GM21576 (cell line): ENCODE data around the gene EHMT2.

Experiments
- ATAC-seq: cut with Tn5 transposase; IDR thresholded peaks from one replicate; pipeline ENCODE4 v1.9.1; 2021; ENCODE audit warnings: mild to moderate bottlenecking, moderate library complexity; ENCODE audit not compliant: unreplicated experiment

The EHMT2 gene

DNA sequence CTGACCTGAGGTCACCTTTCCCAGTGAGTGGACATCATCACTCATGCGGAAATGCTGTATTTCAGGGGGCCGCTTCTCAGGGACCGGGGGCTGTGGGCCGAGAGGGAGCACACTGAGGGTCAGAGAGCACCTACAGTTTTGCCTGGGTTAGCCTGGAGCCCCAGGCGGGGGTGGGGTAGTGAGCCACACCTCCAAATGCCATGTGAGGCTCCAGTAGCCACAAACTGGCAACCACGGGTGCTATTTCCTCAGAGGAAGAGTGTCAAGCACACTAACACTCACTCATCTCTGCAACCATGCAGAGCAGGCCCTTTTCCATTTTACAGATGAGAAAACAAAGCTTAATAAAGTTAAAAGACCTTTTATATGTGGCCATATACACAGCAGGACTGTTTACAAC lies 4.7 kb downstream of the EHMT2 start:
- ATAC-seq: no peak

DNA sequence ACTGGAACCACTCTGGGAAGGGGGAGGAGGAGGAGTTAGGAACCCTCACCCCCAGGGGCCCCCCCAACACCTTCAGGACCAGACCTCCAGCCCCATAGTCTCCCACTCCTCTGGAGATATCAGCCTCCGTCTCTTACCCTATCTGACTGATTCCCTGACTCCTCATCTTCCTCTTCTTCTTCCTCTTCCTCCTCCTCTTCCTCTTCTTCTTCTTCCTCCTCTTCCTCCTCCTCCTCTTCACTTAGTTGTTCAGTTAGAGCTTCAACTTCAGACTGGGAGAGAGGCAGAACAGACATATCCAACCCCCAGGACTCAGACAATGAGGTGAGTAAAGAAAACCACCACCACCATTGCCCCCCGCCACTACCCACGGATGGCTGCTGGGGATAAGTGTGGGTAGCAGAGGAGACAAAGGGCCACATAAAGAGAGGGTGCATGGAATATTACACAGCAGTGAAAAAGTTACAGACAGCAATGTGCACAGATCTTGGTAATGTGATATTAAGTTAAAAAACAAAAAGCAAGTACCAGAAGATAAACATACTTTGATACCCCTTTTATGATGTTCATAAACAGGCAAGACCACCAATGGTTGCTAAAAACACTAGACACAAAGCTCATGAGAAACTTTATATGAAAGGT lies 8.0 kb downstream of the EHMT2 start:
- no peak for ATAC-seq

DNA sequence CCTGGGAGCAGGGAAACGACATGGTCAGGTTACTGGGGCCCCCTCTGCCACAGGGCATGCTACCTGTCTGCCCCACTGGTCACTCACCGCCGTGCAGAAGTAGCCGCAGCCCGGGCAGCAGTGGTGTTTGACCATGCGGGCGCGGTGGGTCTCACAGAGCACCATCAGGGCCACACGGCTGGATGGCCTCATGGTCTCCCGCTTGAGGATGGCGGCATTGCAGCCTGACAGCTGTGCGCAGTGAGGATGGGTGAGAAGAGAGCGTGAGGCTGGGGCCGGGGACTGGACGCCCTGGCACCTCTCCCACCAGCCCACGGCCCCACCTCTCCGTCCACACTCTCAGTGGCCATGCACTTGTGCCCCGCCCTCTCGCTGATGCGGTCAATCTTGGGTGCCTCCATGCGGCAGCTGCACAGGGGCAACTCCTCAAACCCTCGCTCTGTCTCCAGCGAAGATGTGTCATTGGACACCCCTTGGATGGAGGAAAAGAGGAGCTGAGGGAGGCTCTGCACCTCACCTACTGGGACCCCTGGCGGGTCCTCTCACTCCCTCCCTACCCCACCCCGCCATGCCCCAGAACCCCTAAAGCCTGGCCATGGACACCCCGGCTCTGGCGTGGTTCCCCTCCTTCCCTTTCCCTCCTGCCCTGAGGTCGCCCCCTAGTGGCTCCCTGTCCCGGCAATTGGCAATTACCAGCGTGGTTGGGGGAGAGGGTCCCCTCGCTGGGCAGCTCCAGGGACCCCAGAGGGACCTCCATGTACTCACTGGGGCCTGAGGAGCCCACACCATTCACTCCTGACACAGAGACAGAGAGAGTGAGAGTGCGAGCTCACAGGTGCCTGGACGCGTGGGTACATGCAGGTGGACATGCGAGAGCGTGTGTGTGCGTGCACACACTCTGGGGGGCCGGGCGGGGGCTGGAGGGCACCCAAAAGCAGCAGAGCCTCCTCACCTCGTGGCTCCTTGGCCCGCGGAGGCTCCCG lies 8.9 kb downstream of the EHMT2 start:
- ATAC-seq: no peak

DNA sequence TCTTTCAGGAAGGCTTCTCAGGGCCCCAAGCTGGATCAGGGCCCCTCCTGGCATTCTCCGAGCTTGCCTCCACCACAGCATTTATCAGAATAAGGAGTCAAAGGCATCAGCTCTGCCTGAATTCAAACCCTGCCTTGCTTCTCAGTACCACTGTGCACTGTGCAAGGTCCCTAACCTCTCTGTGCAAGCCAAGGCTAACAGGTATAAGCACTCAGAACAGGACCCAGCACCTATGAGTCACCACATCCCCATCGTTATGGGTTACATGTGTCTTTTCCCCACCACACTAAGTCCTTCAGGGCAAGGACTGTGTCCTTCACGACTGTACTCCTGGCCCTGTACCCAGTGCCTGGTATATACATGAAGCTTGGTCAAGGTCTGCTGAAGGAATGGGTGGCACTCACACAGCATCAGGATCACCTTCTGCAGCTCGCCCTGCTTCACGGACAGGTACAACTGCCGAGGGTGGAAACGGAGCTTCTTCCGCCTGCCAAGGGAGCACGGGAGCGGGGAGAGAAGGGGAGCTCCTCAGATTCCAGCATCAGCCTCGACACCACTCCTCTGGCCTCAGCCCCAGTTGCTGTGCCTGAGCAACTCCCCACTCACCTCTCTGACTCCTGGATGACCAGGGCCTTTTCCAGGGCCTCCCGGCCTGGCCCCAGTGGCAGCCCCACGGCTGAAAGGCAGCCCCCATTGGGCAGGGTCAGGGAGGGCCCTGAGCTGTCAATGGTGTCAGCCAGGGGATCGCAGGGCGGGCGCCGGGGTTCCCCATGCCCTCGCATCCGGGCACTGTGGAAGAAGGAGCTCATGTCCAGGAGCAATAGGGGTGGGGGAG lies 10.1 kb downstream of the EHMT2 start:
- no peak for ATAC-seq

DNA sequence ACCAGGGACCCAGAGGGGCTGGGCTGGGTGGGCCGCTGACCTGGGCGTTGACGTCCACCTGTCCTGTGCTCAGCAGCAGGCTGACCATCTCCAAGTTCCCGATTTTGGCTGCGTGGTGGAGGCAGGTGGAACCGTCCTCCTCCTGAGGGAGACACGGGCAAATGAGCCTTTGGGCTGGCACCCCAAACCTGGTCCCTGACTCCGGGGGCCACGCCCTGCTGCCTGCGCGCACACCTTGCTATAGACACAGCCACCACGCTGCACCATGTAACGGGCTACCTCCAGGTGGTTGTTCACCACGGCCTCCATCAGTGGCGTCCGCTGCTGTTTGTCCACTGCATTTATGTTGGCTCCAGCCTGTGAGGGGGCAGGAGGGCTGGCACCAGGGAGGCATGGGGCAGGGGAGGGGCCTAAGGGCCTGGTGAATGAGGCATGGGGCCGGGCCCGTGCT lies 10.9 kb downstream of the EHMT2 start:
- no peak for ATAC-seq

DNA sequence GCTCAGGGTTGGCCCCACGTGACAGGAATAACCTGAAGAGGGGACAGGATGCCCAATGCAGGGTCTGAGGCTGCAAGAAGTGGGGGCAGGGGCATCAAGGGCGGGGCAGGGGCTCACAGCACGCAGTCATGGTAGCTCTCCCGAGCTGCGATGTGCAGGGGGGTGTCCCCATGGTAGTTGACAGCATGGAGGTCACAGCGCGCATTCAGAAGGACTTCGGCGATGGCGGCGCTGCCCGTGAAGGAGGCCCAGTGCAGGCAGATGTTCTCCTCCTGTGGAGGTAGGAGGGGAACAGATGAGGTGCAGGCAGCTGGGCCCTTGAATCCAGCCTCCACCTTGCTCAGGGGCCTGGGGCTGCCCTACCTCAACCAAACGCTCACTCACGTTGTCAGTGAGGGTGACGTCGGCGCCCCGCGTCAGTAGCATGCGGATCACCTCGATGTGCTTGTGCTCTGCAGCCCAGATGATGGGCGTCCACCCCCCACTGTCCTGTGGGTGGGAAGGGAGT lies 12.9 kb downstream of the EHMT2 start:
- ATAC-seq: no peak

DNA sequence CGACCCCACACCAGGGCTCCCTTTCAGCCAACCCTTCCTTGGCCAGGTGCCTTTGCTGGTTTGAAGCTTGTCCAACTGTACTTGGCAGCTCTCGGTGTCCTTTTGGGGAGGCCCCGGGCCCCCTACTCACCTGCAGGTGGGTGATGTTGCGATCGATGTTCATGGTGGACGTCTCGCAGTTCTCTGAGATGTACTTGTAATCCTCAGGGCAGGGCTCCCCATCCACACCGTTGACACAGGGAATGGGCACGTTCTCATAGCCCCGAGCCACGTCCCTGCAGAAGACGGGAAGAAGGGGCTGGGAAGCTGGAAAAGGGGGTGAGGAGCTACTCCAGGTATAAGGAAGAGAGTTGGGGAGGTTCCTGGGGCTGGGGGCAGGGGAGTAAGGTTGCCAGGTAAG lies 13.8 kb downstream of the EHMT2 start:
- no peak for ATAC-seq

DNA sequence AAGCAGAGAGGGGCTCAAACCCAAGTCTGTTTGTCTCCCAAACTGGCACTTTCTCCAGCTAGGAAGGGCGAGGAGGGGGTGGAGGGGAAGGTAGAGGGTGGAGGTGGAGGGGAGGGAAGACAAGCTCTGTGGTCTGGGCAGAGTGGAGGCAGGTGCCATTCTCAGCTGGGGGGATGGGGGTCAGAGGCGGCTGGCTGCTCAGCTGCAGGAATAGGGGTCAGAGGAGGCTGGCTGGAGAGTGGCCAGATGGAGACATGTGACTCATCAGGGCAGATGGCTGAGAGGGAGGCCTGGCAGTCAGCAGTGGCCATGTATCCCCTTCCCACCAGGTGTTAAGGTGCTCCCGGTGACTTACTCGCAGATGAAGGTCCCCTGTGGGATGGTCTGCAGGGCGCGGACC lies 15.2 kb downstream of the EHMT2 start:
- ATAC-seq: no peak

DNA sequence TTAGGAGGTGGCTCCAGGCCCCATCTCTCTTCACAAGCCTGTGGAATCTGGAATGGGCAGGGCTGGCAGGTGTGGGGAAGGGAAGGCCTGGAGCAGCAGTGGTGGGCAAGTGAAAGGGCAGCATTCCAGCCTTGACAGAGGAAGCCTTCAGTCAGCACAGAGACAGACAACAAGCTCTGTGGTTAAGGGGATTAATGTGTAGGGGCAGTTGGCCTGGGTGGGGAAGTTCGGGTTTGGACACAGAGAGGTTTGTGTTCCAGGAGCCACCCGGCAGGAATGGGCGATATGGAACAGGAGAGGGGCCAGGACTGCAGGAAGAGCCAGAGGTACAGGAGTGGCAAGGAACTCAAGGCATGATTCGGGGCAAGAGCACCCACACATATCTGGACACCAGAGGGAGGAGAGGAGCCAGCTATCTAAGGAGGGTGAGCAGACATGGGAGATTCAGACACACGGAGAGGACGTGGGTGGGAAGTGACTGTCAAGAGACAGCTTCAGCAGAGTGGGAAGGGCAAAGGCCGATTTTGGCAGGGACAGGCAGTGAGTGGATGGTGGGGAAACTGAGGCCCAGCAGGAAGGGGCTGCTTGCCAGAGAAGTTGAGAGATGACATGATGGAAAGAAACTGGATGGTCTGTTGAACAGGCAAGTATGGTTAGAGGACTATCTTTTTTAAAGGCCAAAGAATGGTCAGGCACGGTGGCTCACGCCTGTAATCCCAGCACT lies 16.2 kb downstream of the EHMT2 start:
- no peak for ATAC-seq

DNA sequence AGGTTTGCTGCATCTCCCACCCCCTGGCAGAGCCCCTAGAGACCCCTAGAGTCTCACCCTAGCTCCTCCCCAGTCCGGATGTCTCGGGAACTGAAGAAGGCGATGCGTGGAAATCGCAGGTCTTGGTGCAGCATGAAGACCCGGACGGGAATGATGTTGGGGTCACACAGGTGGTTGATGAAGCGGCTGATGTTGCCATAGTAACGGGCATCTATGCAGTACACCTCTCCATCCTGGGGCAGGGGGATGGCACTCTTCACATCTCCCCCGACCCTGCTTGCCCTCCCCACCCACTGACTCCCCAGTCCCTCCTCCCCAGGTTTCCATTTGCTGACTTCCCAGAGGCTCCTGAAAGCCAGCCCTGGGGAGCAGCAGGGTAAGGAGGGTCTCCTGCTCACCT lies 16.9 kb downstream of the EHMT2 start:
- ATAC-seq: no peak

DNA sequence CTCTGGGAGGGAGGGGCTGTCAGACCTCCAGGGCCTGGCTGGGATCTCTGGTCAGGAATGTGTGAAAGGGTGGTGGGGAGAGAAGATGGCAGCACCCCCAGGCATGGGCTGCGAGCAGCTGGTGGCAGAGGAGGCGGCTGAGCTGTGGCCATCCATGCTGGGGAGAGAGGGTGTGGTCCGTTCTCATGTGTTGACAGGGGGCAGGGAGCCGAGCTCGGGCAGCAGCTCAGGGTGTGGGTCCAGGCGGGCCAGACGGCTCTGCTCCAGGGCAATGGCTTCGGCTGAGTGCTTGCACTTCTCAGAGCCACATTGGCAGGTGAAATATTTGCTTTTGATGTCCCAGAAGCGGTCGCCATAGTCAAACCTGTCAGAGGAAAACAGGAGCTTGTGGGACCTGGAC lies 17.6 kb downstream of the EHMT2 start:
- ATAC-seq: no peak

DNA sequence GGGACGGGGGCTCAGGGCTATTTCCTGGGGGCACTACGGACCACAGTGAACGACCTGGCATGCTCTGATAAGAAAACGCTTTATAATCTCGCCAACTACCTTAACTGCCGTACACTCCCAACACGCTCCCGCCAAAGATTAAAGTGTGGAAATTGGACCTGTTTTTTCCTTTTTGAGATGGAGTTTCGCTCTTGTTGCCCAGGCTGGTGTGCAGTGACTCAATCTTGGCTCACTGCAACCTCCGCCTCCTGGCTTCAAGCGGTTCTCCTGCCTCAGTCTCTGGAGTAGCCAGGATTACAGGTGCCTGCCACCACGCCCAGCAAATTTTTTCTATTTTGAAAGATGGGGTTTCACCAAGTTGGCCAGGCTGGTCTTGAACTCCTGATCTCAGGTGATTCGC lies 18.4 kb downstream of the EHMT2 start:
- no peak for ATAC-seq

DNA sequence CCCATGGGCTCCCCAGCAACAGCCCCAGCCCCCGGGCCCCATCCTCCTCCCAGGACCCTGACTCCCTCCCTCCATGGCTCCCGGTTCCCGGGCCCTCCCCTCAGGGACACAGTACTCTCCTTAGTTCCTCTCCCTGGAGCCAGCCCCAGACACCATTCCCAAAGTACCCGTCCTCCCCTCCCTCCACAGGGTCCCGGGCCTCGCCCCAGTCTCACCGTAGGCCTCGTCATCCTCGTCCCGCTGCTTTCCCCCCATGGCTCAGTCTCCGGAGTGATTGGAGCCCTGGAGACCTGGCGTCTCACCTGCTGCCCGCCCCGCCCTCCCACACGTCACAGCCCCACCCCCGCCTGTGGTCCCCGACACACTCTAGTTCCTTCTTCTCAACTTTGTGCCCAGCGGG lies 18.8 kb downstream of the EHMT2 start, which contains the start of gene SLC44A4:
SLC44A4 (minus strand) TSS at position 272 of the 400 bp plus-strand sequence; CDS start at position 255, 17 bp downstream.
- ATAC-seq: no peak

DNA sequence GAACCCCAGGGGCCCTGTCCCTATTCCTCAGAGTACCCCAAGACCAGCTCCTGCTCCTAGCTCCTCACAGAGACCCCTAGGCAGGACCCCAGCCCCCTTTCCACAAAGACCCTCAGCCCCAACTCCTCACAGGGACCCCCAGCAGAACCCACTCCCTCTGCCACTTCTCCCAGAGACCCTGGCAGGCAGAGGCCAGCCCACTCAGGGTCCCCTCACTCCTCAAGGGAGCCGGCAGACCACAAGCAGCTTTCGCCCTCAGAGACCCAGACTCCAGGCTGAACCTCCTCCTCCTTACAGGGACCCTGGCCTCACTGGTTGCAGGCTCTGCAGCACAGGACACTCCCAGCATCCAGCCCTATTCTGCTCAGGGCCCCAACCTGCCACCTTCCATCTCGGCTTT lies 19.3 kb downstream of the EHMT2 start:
- no peak for ATAC-seq

DNA sequence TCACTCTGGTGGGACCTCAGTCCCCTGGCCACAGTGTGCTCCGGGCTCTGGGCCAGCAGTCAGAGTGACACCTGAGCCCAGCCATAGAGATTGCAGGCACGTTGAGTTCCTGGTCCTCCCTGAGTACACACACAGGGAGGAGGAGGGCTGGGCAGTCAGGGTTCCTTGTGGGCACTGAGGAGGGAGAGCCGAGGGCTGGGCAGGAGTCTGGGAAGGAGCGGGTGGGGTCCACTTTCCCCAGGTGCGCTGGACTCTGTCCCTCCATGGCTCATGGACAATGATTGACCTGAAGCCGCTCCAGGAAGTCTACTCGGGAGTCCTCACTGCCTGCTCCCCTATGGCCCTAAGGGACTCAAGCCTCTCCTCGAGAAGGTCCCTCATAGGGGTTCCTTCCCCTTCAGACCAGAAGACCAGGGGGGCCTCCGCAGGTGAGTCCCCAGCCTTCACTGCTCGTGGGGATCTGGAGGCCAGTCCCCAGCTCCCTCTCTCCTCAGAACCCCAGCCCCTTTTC lies 19.8 kb downstream of the EHMT2 start:
- no peak for ATAC-seq

DNA sequence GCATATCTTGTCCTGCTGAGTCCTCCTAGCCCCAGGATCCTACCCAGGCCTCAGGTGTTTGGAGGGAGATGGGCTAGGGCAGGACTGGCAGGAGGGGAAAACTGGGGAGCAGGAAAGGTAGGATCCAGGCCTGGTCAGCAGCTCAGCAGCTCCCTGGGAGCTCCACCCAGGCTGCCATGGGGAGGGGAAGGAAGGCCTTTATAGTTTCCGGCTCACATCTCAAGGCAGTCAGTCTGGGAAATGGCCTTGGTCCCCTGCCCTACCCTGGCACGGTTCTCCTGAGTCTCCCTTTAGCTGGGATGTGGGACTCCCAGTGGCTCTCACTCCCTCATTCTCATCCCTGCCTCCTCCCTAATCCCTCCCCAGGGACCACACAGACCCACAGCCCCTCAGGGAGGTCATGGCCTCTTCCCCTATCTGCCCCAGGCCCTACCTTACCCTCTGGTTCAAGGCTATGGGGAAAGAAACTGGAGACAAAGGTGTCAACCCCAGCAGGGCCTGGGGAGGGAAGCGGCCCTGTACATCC lies 20.3 kb downstream of the EHMT2 start:
- ATAC-seq: no peak

DNA sequence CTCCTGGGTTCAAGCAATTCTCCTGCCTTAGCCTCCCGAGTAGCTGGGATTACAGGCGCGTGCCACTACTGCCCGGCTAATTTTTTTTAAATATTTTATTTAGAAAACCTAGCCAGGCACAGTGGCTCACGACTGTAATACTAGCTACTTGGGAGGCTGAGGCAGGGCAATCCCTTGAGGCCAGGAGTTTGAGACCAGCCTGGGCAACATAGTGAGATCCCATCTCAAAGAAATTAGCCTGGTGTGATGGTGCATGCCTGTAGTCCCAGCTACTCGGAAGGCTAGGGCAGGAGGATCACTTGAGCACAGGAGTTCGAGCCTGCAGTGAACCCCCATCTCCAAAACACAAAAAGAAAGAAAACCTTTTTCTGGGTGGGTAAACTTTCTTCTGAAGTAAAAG lies 21.1 kb downstream of the EHMT2 start:
- no peak for ATAC-seq

DNA sequence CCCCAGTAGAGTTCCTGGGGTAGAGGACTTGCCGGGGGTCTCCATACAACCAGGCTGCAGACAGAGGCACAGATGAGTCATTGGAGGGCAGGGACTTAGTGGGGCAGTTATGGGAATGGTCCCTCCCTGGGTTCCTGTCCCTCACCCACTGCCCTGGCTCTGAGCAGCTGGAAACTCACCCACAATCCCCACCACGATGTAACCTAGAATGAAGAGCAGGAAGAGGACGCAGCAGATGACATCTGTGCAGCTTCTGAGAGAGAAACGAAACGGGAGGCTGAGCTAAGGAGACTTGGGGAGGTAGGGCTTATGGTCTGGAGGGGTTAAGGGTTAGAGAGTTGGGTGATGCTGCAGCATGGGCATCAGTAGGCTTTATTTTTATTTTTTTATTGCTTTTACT lies 21.6 kb downstream of the EHMT2 start:
- no peak for ATAC-seq

DNA sequence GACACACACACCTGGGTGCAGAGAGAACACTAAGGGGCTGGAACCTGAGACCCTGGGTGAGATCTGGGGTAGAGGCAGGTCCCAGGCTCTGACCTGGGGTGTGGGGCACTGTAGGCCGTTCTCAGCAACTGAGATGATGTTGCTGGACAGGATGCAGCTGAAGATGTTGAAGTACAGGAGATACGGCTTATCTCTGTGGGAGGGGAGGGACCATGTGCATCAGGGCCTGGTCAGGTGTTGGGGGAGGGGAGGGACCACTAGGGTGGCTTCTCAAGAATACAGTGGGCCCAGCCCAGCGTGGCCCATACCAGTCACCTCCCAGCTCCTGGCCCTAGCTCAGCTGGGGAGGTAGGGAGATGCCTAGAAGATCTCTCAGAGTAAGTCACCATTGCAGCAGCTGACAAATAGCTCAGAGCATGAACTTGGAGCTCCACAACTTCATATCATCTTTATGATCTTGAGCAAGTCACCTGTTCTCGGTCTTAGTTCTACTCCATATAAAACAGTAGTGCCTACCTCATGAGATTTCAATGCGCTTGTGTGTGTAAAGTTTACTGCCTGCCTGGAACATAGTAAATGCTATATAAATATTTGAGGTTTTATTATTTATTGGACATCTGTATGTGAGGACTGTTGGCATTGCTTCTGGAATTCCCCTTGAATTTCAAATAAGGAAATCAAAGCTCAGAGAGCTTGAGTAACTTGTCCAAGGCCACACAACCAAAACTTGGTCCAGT lies 22.5 kb downstream of the EHMT2 start:
- no peak for ATAC-seq
